BE2C (cell line): ENCODE measurements around the gene PFN1.
"Not testable (repeated sequence)": the region's sequence is repeated elsewhere in the genome, so short reads cannot be mapped to it uniquely, and the experiment has no call there.

Source experiments
- DNase-seq: peaks from one replicate; pipeline ENCODE4 v3.0.0-alpha.2; 2020
- H3K27me3 ChIP-seq: fragments of 250-450 bp; sonication (Bioruptor Pico); 2 replicates; pipeline ENCODE4 v1.5.1; 2020; ENCODE audit warnings: mild to moderate bottlenecking
- H3K36me3 ChIP-seq: fragments of 250-450 bp; sonication (Bioruptor Pico); 2 replicates; pipeline ENCODE4 v1.5.1; 2020; ENCODE audit warnings: mild to moderate bottlenecking
- H3K4me1 ChIP-seq: fragments of 250-450 bp; sonication (Bioruptor Pico); 2 replicates; pipeline ENCODE4 v1.5.1; 2020
- H3K4me3 ChIP-seq: 2 replicates; pipeline ENCODE4 v1.5.1; 2011; ENCODE audit warnings: low read depth, low read length
- H3K9me3 ChIP-seq: fragments of 250-450 bp; sonication (Bioruptor Pico); 2 replicates; pipeline ENCODE4 v1.5.1; 2020
- CTCF ChIP-seq: IDR thresholded peaks from 2 replicates; pipeline ENCODE4 v1.5.1; 2012; ENCODE audit warnings: mild to moderate bottlenecking, low read depth, low read length

Gene PFN1

DNA sequence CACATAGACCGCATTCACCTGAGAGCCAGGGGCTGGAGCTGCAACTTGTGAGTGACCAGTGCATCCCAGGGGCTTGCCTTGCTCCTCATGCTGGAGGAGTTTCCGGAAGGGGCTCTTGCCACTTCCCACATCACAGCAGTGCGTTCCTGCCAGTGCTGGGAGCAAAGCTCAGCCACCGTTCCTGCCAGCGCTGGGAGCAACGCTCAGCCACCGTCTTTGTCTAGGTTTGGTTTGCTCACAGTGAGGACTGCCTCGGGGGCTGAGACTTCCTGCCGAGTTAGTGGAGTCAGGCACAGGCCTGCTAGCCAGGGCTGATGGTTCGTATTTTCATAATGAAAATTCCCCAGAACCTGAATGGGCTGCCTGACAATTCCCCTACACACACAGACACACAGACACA is 40.0 kb downstream of the PFN1 start:
- no peak for TF ChIP-seq CTCF
- Histone ChIP-seq H3K4me3 (no peak overlapping the region), H3K4me1 (no peaks in the 10 kb centered on the region), H3K27me3 (no peaks in the 10 kb centered on the region), H3K36me3 (no peaks in the 10 kb centered on the region), H3K9me3 (no peaks in the 10 kb centered on the region)
- DNase-seq = no peak

DNA sequence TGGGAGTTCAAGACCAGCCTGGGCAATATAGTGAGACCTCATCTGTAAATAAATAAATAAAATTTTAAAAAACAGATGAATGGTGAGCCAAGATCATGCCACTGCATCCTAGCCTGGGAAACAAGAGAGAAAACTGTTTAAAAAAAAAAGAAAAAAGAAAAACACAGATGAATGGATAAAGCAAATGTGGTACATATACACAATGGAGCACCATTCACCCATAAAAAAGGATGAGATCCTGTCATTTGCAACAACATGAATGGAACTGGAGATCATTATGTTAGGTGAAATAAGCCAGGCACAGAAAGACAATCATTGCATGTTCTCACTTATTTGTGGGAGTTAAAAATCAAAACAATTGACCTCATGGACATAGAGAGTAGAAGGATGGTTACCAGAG is 41.7 kb downstream of the PFN1 start:
- not testable (repeated sequence) for H3K27me3 ChIP-seq, DNase-seq, H3K36me3 ChIP-seq, H3K4me1 ChIP-seq, H3K9me3 ChIP-seq, H3K4me3 ChIP-seq

DNA sequence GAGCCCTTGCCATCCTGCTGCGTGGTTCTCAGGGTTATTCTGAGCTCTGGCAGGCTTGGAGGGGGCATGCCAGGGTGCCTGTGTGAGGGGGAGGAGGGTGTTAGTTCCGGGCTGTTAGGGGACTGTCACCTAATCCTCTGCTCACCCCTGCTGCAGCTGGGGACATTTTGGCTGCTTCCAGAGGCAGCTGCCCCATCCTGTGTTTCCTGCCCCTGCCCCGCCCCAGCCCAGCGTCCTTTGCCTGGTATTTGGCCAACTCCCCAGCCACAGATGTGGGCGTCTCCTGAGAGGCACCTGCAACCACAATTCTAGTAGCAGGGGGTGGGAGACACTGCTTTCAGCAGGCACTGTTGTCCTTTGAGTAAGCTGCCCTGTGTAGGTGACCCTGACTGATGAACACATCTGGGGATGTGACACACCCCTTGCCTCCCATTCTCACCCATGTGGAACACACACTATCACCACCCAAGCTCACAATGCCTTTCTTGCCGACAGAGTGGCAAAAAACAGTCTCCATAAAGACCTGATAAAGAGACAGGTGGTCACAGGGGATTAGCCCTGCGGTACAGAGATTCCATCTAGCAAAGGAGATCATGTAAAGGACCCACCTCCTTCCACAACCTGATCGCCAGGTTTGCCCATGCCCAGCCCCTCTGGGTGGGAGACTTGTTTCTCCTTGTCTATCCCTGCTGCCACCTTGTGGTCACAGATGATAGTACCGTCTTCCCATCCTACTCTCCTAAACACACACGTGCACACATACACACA is 45.1 kb downstream of the PFN1 start, which contains the start of gene CHRNE:
TSS of gene CHRNE (minus strand) at position 48 of the 768 bp plus-strand sequence. CDS start at position 13, 35 bp downstream.
- Histone ChIP-seq H3K36me3 (no peaks in the 10 kb centered on the region), H3K9me3 (no peaks in the 10 kb centered on the region), H3K4me1 (no peaks in the 10 kb centered on the region), H3K4me3 (no peak within 1 kb of the TSS), H3K27me3 (no peaks in the 10 kb centered on the region)
- peak; percentile 68 for DNase-seq
- TF ChIP-seq CTCF = peak; percentile 61

DNA sequence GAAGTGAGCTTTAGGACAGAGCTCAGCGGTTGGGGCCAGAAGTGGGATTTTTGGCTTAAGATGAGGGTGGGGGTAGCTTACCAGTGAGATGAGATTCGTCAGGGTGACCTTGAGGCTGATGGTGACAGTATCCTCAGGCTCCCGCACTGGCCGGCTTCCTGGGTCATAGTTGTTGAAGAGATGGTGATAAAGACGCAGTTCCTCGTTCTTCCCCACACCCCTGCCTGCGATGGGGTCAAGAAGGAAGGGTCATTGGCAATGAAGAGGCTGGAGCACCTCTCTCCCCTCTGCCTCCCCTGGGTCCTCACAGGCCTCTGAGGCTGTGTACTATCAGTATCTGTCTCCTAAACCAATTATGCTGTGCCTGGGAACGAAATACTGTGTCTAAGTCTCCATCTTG is 45.8 kb downstream of the PFN1 start:
- Histone ChIP-seq H3K27me3 (no peaks in the 10 kb centered on the region), H3K4me1 (no peaks in the 10 kb centered on the region), H3K9me3 (no peaks in the 10 kb centered on the region), H3K4me3 (no peak overlapping the region), H3K36me3 (no peaks in the 10 kb centered on the region)
- TF ChIP-seq CTCF = no peak
- DNase-seq = no peak

DNA sequence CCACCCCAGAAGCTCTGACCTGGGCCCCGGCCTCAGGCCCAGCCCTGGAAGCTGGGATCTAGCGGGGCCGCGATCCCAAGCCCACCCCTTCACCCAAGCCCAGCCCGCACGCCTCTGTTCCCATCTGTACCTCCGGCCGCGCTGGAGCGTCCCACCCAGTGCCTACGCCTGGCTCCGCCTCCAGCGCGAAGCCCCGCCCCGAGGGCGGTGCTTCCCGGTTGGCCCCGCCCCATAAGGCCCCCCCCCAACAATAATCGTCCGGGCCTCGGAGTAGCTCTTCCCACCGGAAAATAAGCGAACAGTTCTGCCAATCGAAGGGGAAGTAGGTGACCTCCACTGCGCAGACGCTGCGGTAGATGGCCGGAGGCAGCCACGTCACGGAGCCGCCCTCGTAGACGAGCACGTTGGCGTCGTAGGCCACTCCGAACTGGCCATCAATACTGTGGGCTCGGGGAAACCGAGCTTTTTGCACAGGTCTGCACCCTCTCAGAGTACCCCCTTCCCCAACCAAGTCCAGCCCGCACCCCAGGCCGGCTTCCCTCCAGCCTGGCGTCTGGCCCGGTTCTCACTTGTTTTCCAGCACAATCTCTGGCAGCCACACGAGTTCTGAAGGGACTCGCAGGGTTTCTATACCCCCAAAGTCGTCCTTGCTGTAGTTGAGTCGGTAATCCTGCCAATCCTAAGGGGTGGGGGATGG is 46.5 kb downstream of the PFN1 start:
- Histone ChIP-seq H3K9me3 (no peaks in the 10 kb centered on the region), H3K36me3 (no peaks in the 10 kb centered on the region), H3K4me1 (no peaks in the 10 kb centered on the region), H3K4me3 (no peak overlapping the region), H3K27me3 (no peaks in the 10 kb centered on the region)
- TF ChIP-seq CTCF = no peak
- DNase-seq = no peak

DNA sequence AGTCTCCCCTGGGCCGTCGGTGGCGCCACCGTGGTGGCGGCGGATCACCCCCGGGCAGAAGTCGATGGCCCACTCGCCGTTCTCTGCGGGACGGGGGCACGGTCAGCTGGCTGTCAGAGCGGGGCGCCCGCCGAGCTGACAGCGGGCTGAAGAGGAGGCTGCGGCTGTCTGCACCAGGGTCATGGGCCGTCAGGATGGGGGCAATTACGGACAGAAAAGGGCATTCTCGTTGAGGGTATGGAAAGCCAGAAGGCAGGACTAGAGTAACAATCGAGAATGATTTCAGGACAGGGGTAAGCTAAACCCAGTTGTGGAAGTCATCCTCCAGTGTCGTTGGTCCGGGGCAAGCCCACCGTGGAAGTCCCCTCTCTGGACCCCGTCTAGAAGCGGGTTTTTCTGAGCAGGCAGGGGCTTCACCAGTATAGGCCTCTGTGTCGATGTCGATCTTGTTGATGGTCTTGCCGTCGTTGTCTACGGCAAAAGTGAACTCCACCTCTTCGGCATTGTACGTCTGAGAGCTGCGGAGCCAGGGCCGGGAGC is 47.2 kb downstream of the PFN1 start:
- Histone ChIP-seq H3K4me1 (no peaks in the 10 kb centered on the region), H3K4me3 (no peak overlapping the region), H3K27me3 (no peaks in the 10 kb centered on the region), H3K36me3 (no peaks in the 10 kb centered on the region; the same call in 1 of the 2 replicates), H3K9me3 (no peaks in the 10 kb centered on the region)
- no peak for DNase-seq
- TF ChIP-seq CTCF = no peak
